22Rv1 (cell line): ENCODE measurements around the gene F3.

Source experiments
- CTCF ChIP-seq: fragments of 450-650 bp; IDR thresholded peaks from 2 replicates; pipeline ENCODE4 v1.5.1; 2017; ENCODE audit warnings: mild to moderate bottlenecking
- ZFX ChIP-seq: fragments of 450-650 bp; IDR thresholded peaks from 2 replicates; pipeline ENCODE4 v1.6.1; 2017; ENCODE audit warnings: antibody characterized with exemption, borderline replicate concordance

- TF ChIP-seq CTCF (no peak), ZFX (no peak)
These were observed 54.6 kb downstream of the F3 start for GRCh38 chr1:94486990-94487389.
